ENCODE data around the gene ZNF384.

- TF ChIP-seq CTCF (IDR thresholded peaks at IDR 0.05) = no peak
- no peak for TF ChIP-seq POLR2AphosphoS5 (IDR thresholded peaks at IDR 0.05)
- no peak for TF ChIP-seq EP300 (IDR thresholded peaks at IDR 0.05)
Measured at GRCh38 chr12:6664902-6665301, 24.3 kb downstream of the ZNF384 start.

Data from sigmoid colon (tissue), 4 donors.